Measurements from ENCODE around the gene NUB1. TPM values are rescaled to one million over a fixed set of nuclear protein-coding genes. Genes with fewer than 3 reads are reported as not detected.

The NUB1 gene
- total RNA-seq, 1 donor from 2014 or later: 41.6 TPM

GRCh38 chr7:151384776-151385625 lies 43.4 kb downstream of the NUB1 start:
- peaks cover 67% of the 10 kb centered on the region for H3K27me3 Mint-ChIP-seq (ENCODE audit: low read depth, unreplicated experiment)
- no peaks in the 10 kb centered on the region for H3K36me3 ChIP-seq (ENCODE audit: insufficient read depth, low read length)
- no peak overlapping the region for H3K4me3 ChIP-seq (ENCODE audit: insufficient read depth, low read depth, low read length)
- no peak for TF ChIP-seq EZH2 (IDR thresholded peaks at IDR 0.05; ENCODE audit: insufficient read depth, low read length)
- TF ChIP-seq CTCF (IDR thresholded peaks at IDR 0.05; ENCODE audit: insufficient read depth, low read depth, low read length): no peak
- peaks cover 3% of the 10 kb centered on the region for H3K9me3 Mint-ChIP-seq (ENCODE audit: unreplicated experiment)
- H3K4me1 ChIP-seq (ENCODE audit: insufficient read depth, low read length): peaks cover 3% of the 10 kb centered on the region
- no peak overlapping the region for H3K4me2 ChIP-seq (ENCODE audit: low read length)
- no peak overlapping the region for H2AFZ ChIP-seq (ENCODE audit: low read depth, low read length)
- peaks cover 4% of the 10 kb centered on the region for H4K20me1 ChIP-seq (ENCODE audit: insufficient read depth, low read length)
- no peak overlapping the region for H3K9ac ChIP-seq (ENCODE audit: low read length)
- no peak for DNase-seq (ENCODE audit: low read depth)
- no peak overlapping the region for H3K4me3 Mint-ChIP-seq (ENCODE audit: unreplicated experiment)
- no peak for FAIRE-seq
- no peaks in the 10 kb centered on the region for H3K9me3 ChIP-seq (ENCODE audit: insufficient read depth, low read depth, low read length)
- H3K27ac Mint-ChIP-seq (ENCODE audit: unreplicated experiment): no peak overlapping the region
- H3K27ac ChIP-seq (ENCODE audit: low read depth, low read length): no peak overlapping the region
- peaks cover 3% of the 10 kb centered on the region for H3K36me3 Mint-ChIP-seq (ENCODE audit: low read depth, unreplicated experiment)
- no peaks in the 10 kb centered on the region for H3K79me2 ChIP-seq (ENCODE audit: insufficient read depth, low read length)
- H3K27me3 ChIP-seq (ENCODE audit: insufficient read depth, low read length): peaks cover 34% of the 10 kb centered on the region
- no peaks in the 10 kb centered on the region for H3K4me1 Mint-ChIP-seq (ENCODE audit: low read depth, unreplicated experiment)

GRCh38 chr7:151385626-151386300 lies 44.2 kb downstream of the NUB1 start:
- H3K27me3 ChIP-seq (ENCODE audit: insufficient read depth, low read length): peaks cover 36% of the 10 kb centered on the region
- no peak for FAIRE-seq

More at GRCh38 chr7:151385626-151386300, 44.2 kb downstream of the NUB1 start:
- H3K36me3 Mint-ChIP-seq (ENCODE audit: low read depth, unreplicated experiment): peaks cover 3% of the 10 kb centered on the region
- H4K20me1 ChIP-seq (ENCODE audit: insufficient read depth, low read length): peaks cover 4% of the 10 kb centered on the region
- H3K4me1 ChIP-seq (ENCODE audit: insufficient read depth, low read length): peaks cover 3% of the 10 kb centered on the region
- H3K4me1 Mint-ChIP-seq (ENCODE audit: low read depth, unreplicated experiment): no peaks in the 10 kb centered on the region
- no peak overlapping the region for H3K27ac ChIP-seq (ENCODE audit: low read depth, low read length)
- no peak overlapping the region for H2AFZ ChIP-seq (ENCODE audit: low read depth, low read length)
- H3K9me3 ChIP-seq (ENCODE audit: insufficient read depth, low read depth, low read length): no peaks in the 10 kb centered on the region
- TF ChIP-seq CTCF (IDR thresholded peaks at IDR 0.05; ENCODE audit: insufficient read depth, low read depth, low read length): no peak
- no peak for TF ChIP-seq EZH2 (IDR thresholded peaks at IDR 0.05; ENCODE audit: insufficient read depth, low read length)
- H3K27ac Mint-ChIP-seq (ENCODE audit: unreplicated experiment): no peak overlapping the region
- no peak overlapping the region for H3K4me2 ChIP-seq (ENCODE audit: low read length)
- DNase-seq (ENCODE audit: low read depth): no peak
- H3K79me2 ChIP-seq (ENCODE audit: insufficient read depth, low read length): no peaks in the 10 kb centered on the region
- H3K36me3 ChIP-seq (ENCODE audit: insufficient read depth, low read length): no peaks in the 10 kb centered on the region
- peaks cover 69% of the 10 kb centered on the region for H3K27me3 Mint-ChIP-seq (ENCODE audit: low read depth, unreplicated experiment)
- no peak overlapping the region for H3K4me3 Mint-ChIP-seq (ENCODE audit: unreplicated experiment)
- H3K4me3 ChIP-seq (ENCODE audit: insufficient read depth, low read depth, low read length): no peak overlapping the region
- no peak overlapping the region for H3K9ac ChIP-seq (ENCODE audit: low read length)
- H3K9me3 Mint-ChIP-seq (ENCODE audit: unreplicated experiment): peaks cover 3% of the 10 kb centered on the region

All from astrocyte (in vitro differentiated cells and primary cell).